ENCODE measurements around the gene PTPRO. TPM values are rescaled to one million over a fixed set of nuclear protein-coding genes. Genes with fewer than 3 reads are reported as not detected.

Gene PTPRO
- total RNA-seq, 1 donor from 2014 or later, result 5.8 TPM

DNA sequence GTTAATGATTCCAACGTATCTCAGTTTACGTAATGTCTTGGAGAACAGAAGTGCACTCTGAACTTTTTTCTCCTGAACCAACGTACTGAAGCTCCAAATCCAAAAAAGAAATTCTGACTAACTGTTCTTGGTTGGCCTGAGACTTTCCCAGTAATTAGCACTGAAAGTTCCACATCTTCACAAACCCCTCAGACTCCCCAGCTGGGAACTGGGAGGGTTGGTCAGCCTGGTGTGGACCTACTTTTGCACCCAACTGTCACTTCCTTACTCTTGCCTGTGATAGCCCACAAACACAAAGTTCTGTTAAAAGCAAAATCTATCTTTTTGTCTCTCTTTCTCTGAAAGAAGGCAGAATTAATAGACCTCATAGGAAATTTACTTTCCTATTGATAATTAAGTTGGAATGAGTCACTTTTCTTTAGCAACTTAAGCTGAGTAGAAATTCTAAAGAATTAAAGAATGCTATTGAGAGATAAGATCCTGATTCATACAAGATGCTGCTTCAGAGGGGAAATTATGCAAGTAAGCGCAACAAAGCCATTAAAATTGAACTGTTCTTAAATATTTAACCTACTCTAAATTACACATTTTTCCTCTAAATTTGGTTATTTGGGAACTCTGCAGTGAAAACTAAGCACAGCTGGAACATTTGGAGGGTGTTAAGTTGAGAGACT lies 311.8 kb downstream of the PTPRO start:
- Mint-ChIP-seq H3K9me3 (no peaks in the 10 kb centered on the region), H3K4me1 (peaks cover 42% of the 10 kb centered on the region), H3K36me3 (peaks cover 9% of the 10 kb centered on the region), H3K4me3 (no peak overlapping the region), H3K27me3 (ENCODE audit: insufficient read depth, low read depth) (no peaks in the 10 kb centered on the region), H3K27ac (peak overlapping the region; percentile 0)
- Histone ChIP-seq H3K4me3 (no peak overlapping the region), H3F3A (ENCODE audit: low read depth) (no peaks in the 10 kb centered on the region), H2AFZ (replicated peaks) (no peak overlapping the region), H3K9ac (no peak overlapping the region), H3K4me2 (no peak overlapping the region), H3K27ac (no peak overlapping the region), H3K4me1 (peaks cover 10% of the 10 kb centered on the region), H3K79me2 (ENCODE audit: low read depth) (no peaks in the 10 kb centered on the region), H3K9me3 (ENCODE audit: low read depth) (no peaks in the 10 kb centered on the region), H4K20me1 (ENCODE audit: low read depth) (no peaks in the 10 kb centered on the region), H3K36me3 (no peaks in the 10 kb centered on the region), H3K27me3 (no peaks in the 10 kb centered on the region)
- DNase-seq (ENCODE audit: low spot score), result no peak
- TF ChIP-seq, protein P1, sequence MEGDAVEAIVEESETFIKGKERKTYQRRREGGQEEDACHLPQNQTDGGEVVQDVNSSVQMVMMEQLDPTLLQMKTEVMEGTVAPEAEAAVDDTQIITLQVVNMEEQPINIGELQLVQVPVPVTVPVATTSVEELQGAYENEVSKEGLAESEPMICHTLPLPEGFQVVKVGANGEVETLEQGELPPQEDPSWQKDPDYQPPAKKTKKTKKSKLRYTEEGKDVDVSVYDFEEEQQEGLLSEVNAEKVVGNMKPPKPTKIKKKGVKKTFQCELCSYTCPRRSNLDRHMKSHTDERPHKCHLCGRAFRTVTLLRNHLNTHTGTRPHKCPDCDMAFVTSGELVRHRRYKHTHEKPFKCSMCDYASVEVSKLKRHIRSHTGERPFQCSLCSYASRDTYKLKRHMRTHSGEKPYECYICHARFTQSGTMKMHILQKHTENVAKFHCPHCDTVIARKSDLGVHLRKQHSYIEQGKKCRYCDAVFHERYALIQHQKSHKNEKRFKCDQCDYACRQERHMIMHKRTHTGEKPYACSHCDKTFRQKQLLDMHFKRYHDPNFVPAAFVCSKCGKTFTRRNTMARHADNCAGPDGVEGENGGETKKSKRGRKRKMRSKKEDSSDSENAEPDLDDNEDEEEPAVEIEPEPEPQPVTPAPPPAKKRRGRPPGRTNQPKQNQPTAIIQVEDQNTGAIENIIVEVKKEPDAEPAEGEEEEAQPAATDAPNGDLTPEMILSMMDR (IDR thresholded peaks at IDR 0.05), result no peak
- TF ChIP-seq EZH2phosphoT487 (IDR thresholded peaks at IDR 0.05) (no peak), EZH2 (IDR thresholded peaks at IDR 0.05) (no peak)

DNA sequence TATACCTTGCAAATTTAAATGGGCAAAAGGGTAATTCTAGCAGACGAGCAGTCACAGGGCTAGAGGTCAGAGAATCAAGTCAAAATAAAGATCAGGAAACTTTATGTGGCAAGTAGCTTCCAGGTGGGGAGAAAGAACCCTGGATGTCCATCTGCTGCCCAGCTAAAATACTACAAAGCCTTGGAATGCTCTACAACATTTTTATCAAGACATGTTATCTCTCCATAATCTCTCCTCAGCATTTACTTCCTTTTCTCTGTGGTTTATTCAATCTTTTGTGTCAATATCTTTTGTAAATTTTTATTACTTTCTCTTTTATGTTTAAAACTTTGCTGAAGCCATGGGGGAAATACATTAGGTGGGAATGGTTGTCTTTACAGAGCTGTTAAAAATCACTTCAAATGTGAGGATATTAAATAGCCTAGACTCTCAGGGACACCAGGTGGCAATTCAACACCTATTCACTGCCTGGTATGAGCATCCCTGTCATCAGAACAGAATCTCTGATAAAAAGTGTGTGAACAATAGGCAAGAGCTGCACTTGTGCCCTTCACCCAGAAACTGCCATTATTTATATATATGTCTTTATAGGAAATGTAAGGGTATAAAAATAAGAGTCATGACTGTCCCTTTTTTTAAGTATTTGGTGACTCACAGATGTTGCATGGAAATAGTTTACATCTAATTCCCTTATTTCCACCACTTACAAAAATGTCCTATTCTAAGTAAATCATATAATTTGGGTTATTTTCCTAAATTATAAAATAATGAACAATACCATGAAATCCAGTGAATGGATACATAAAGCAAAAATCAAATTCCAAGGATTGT lies 314.0 kb downstream of the PTPRO start:
- H3K4me1 ChIP-seq, result peaks cover 5% of the 10 kb centered on the region

DNA sequence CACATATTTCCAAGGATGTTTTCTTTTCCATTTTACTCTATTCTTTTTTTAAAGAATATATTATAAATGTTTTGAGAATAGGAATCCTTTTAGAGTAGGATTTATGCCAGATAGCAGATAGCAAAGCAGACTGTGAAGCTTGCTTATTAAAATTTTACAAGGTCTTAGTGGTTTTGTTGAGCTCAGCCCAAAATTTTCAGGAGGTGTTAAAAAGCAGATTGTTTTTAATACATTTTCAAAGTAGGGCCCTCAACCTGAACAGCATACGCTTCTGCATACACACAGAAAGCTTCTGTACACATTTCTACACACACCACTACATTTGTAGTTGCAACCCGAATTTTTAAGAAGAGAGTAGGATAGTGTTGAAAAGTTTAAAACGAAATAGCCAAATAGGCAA lies 315.9 kb downstream of the PTPRO start:
- H3K4me3 Mint-ChIP-seq, result no peak overlapping the region
- no peak overlapping the region for H3K27ac Mint-ChIP-seq
- Histone ChIP-seq H3K9ac (no peak overlapping the region), H3K79me2 (ENCODE audit: low read depth) (no peaks in the 10 kb centered on the region), H3K4me3 (no peak overlapping the region), H3K4me1 (peaks cover 5% of the 10 kb centered on the region), H3K36me3 (no peaks in the 10 kb centered on the region), H3K4me2 (no peak overlapping the region), H4K20me1 (ENCODE audit: low read depth) (no peaks in the 10 kb centered on the region), H3K9me3 (ENCODE audit: low read depth) (no peaks in the 10 kb centered on the region), H3K27ac (no peak overlapping the region), H3F3A (ENCODE audit: low read depth) (no peaks in the 10 kb centered on the region), H2AFZ (replicated peaks) (no peak overlapping the region), H3K27me3 (no peaks in the 10 kb centered on the region)
- H3K4me1 Mint-ChIP-seq, result peaks cover 11% of the 10 kb centered on the region
- no peak for DNase-seq (ENCODE audit: low spot score)
- peaks cover 19% of the 10 kb centered on the region for H3K36me3 Mint-ChIP-seq
- TF ChIP-seq EZH2phosphoT487 (IDR thresholded peaks at IDR 0.05) (no peak), EZH2 (IDR thresholded peaks at IDR 0.05) (no peak)
- TF ChIP-seq, protein P1 (IDR thresholded peaks at IDR 0.05), result no peak
- H3K27me3 Mint-ChIP-seq (ENCODE audit: insufficient read depth, low read depth), result no peaks in the 10 kb centered on the region
- H3K9me3 Mint-ChIP-seq, result no peaks in the 10 kb centered on the region

More for the DNA sequence above, 314.0 kb downstream of the PTPRO start:
- Histone ChIP-seq H3K36me3 (no peaks in the 10 kb centered on the region), H2AFZ (replicated peaks) (no peak overlapping the region), H3F3A (ENCODE audit: low read depth) (no peaks in the 10 kb centered on the region), H4K20me1 (ENCODE audit: low read depth) (no peaks in the 10 kb centered on the region), H3K4me3 (no peak overlapping the region), H3K79me2 (ENCODE audit: low read depth) (no peaks in the 10 kb centered on the region), H3K9ac (no peak overlapping the region), H3K27me3 (no peaks in the 10 kb centered on the region), H3K4me2 (no peak overlapping the region), H3K9me3 (ENCODE audit: low read depth) (no peaks in the 10 kb centered on the region), H3K27ac (no peak overlapping the region)
- no peak for DNase-seq (ENCODE audit: low spot score)
- Mint-ChIP-seq H3K27ac (no peak overlapping the region), H3K4me3 (no peak overlapping the region), H3K27me3 (ENCODE audit: insufficient read depth, low read depth) (no peaks in the 10 kb centered on the region), H3K4me1 (peaks cover 21% of the 10 kb centered on the region), H3K36me3 (peaks cover 21% of the 10 kb centered on the region), H3K9me3 (no peaks in the 10 kb centered on the region)
- TF ChIP-seq EZH2phosphoT487 (IDR thresholded peaks at IDR 0.05) (no peak), EZH2 (IDR thresholded peaks at IDR 0.05) (no peak)
- TF ChIP-seq, protein P1 (IDR thresholded peaks at IDR 0.05), result no peak
